Measurements from ENCODE around the gene SLC47A1.
A peak's percentile ranks its signal among the peaks of the same experiment; 100 is the strongest.
"Not testable (repeated sequence)": the region's sequence is repeated elsewhere in the genome, so short reads cannot be mapped to it uniquely, and the experiment has no call there.

SLC47A1 gene

DNA sequence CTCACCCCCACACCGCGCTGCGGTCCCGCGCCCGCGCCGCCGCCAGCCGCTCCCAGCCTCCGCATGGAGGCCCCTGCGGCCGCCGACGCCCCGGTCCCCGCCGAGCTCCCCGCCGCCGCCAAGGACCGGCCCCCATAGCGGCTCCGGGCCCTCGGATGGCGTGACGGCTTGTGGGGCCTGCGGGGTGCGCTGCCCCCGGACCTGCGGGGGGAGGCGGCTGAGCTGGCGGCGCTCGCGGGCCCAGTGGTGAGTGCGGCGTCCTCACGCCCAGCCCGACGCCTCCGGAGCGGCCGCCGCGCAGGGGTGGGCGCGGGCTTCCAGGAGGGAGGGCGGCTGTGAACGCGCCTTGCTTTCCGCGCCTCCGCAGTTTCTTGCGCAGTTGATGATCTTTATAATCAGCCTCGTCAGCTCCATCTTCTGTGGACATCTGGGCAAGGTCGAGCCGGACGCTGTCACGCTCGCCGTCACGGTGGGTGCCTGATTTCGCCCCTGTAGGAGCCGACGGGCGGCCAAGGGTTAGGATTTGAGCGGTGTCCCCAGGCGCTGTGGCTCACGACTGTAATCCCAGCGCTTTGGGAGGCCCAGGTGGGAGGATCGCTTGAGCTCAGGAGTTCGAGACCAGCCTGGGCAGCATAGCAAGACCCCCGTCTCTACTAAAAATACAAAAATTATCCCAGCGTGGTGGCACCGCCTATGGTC, 46.4 kb downstream of the SLC47A1 start:
- H3K36me3 ChIP-seq (replicated peaks), result no peaks in the 10 kb centered on the region
- in situ Hi-C loops (cut with HindIII; ENCODE audit: low pct_ligation_motif_present, low sequenced_read_pairs), result no loop called here
- H3K27ac ChIP-seq, result no peak overlapping the region
- H3K4me3 ChIP-seq (ENCODE audit: low read depth, low read length), result peak overlapping the region; percentile 37
- peaks cover 20% of the 10 kb centered on the region for H3K27me3 ChIP-seq (replicated peaks)
- TF ChIP-seq, protein P1, sequence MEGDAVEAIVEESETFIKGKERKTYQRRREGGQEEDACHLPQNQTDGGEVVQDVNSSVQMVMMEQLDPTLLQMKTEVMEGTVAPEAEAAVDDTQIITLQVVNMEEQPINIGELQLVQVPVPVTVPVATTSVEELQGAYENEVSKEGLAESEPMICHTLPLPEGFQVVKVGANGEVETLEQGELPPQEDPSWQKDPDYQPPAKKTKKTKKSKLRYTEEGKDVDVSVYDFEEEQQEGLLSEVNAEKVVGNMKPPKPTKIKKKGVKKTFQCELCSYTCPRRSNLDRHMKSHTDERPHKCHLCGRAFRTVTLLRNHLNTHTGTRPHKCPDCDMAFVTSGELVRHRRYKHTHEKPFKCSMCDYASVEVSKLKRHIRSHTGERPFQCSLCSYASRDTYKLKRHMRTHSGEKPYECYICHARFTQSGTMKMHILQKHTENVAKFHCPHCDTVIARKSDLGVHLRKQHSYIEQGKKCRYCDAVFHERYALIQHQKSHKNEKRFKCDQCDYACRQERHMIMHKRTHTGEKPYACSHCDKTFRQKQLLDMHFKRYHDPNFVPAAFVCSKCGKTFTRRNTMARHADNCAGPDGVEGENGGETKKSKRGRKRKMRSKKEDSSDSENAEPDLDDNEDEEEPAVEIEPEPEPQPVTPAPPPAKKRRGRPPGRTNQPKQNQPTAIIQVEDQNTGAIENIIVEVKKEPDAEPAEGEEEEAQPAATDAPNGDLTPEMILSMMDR (IDR thresholded peaks at IDR 0.05; ENCODE audit: low read depth, low read length, missing control alignments), result no peak
- DNase-seq, result no peak

DNA sequence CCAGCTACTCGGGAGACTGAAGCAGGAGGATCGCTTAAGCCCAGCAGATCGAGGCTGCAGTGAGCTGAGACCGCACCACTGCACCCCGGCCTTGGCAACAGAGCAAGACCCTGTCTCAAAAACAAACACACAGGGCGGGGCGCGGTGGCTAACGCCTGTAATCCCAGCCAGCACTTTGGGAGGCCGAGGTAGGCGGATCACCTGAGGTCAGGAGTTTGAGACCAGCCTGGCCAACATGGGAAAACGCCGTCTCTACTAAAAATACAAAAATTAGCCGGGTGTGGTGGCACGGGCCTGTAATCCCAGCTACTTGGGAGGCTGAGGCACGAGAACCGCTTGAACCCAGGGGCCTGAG, 46.9 kb downstream of the SLC47A1 start:
- H3K27ac ChIP-seq; DNase-seq; in situ Hi-C loops (cut with HindIII; ENCODE audit: low pct_ligation_motif_present, low sequenced_read_pairs); H3K36me3 ChIP-seq (replicated peaks); H3K4me3 ChIP-seq (ENCODE audit: low read depth, low read length): not testable (repeated sequence)
- peaks cover 20% of the 10 kb centered on the region for H3K27me3 ChIP-seq (replicated peaks)

DNA sequence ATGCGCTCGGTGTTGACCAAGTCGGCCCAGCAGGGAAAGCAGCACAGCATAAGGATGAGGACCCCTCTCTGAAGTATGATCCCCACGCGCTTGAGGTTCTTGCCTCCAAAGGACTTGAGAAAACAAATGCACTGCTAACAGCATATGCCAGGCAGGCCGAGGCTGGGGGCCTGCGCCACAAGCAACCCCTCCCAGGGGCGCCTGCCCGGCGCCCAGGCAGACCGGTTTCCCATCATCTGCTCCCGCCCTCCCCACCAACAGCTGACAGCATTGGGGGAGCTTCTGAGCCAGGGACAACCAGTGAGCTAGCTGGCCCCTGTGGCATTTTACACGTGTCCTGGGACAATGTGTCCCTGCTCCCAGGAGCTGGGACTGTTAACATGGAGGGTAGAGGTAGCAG, 48.5 kb downstream of the SLC47A1 start:
- peaks cover 20% of the 10 kb centered on the region for H3K27me3 ChIP-seq (replicated peaks)
- in situ Hi-C loops (cut with HindIII; ENCODE audit: low pct_ligation_motif_present, low sequenced_read_pairs); H3K4me3 ChIP-seq (ENCODE audit: low read depth, low read length); H3K36me3 ChIP-seq (replicated peaks); H3K27ac ChIP-seq; DNase-seq: not testable (repeated sequence)

DNA sequence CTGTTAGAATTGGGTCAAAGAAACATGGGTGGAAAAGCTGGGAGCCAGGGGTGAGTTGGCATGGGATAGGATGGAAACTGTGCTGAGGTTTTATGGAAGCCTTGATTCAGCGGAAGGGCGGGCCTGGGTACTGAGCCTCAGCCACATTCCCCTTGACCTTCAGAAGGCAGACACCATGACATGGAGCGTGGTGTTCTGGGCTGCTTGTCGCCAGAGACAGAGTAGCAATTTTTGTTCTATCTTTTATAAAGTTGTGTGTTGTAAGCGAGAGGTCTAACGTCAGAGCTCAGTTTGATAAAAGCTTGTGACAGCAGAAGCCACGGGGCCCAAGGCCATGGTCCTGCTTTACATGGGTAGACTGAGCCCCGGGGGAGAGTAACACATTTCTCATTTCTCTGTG, 50.2 kb downstream of the SLC47A1 start:
- TF ChIP-seq, protein P1 (IDR thresholded peaks at IDR 0.05; ENCODE audit: low read depth, low read length, missing control alignments), result no peak
- in situ Hi-C loops (cut with HindIII; ENCODE audit: low pct_ligation_motif_present, low sequenced_read_pairs), result no loop called here
- DNase-seq, result no peak

DNA sequence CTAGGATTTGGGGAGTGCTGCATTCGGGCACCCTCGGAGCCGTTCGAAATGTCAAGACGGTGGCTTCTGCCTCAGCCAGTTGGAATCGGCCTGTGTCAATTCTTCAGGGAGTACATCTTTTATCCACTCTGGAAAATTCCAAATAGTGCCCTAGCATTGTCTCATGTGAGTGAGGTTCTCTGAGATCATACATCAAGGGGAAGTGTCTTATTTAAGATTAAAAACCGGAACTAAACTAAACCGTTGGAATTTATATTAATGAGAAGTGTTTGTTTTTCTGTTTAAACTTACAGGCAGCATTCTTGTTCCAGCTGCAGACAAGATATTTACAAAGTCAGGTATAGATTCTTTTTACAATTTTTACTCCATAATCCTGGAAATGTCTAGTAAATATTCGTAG, 56.8 kb downstream of the SLC47A1 start:
- TF ChIP-seq, protein P1 (IDR thresholded peaks at IDR 0.05; ENCODE audit: low read depth, low read length, missing control alignments), result no peak
- Histone ChIP-seq H3K36me3 (replicated peaks) (no peaks in the 10 kb centered on the region), H3K27ac (no peak overlapping the region), H3K27me3 (replicated peaks) (no peaks in the 10 kb centered on the region), H3K4me3 (ENCODE audit: low read depth, low read length) (no peak overlapping the region)
- no peak for DNase-seq
- in situ Hi-C loops (cut with HindIII; ENCODE audit: low pct_ligation_motif_present, low sequenced_read_pairs), result no loop called here

More for the DNA sequence above, 50.2 kb downstream of the SLC47A1 start:
- Histone ChIP-seq H3K36me3 (replicated peaks) (no peaks in the 10 kb centered on the region), H3K27me3 (replicated peaks) (peaks cover 14% of the 10 kb centered on the region), H3K4me3 (ENCODE audit: low read depth, low read length) (no peak overlapping the region), H3K27ac (no peak overlapping the region)

DNA sequence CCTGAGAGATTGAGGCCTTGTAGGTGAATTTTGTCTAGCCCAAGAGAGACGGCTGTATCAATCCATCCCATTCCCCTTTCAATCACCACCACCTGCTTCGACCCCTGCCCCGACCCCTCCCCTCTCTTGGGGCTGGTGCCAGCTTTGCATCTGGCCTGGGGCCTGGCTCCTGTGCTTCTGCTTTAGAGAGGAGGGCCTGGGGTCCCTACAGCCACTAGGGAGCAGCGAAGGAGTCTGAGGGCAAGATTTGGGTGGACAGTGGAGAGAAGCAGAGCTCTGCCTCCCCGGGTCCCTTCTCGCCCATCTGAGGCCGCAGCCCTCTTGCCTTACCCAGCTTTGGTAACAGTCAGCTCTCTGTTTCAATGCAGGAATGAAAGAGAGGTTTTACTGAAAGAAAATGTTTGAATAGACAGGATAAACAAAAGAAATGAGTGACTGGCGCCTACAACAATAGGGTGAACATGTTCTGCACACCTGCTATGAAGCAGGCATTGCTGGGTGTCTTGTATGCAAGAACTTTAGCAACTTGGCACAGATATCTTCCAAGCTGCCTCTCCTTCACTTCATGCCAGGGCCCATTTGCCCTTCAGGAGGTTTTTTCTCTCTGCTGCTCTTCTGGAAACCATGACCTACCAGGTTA, 57.4 kb downstream of the SLC47A1 start:
- in situ Hi-C loops (cut with HindIII; ENCODE audit: low pct_ligation_motif_present, low sequenced_read_pairs), result no loop called here
- TF ChIP-seq, protein P1 (IDR thresholded peaks at IDR 0.05; ENCODE audit: low read depth, low read length, missing control alignments), result no peak
- Histone ChIP-seq H3K27ac (no peak overlapping the region), H3K36me3 (replicated peaks) (no peaks in the 10 kb centered on the region), H3K4me3 (ENCODE audit: low read depth, low read length) (no peak overlapping the region), H3K27me3 (replicated peaks) (no peaks in the 10 kb centered on the region)
- DNase-seq, result no peak

DNA sequence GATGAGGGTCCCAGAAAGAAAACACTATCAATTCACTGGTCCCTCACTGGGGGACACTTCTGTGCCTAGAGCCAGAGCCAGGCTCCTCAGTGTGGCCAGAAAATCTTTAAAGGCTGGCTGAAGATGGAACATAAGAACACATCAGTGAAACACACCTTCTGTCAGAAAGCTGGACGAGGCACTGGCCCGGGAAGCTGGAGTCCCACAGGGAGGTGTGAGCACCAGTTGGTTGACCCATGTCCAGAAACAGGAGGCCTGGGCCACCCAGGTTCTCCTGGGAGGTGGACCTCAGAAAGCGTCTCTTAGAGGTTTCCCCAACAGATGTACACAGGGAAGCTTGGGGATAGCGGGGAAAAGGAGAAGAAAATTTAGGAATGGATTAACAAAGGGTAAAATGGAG, 58.7 kb downstream of the SLC47A1 start:
- Histone ChIP-seq H3K36me3 (replicated peaks) (no peaks in the 10 kb centered on the region), H3K27ac (no peak overlapping the region), H3K27me3 (replicated peaks) (no peaks in the 10 kb centered on the region), H3K4me3 (ENCODE audit: low read depth, low read length) (no peak overlapping the region)
- no peak for DNase-seq
- TF ChIP-seq, protein P1 (IDR thresholded peaks at IDR 0.05; ENCODE audit: low read depth, low read length, missing control alignments), result no peak
- in situ Hi-C loops (cut with HindIII; ENCODE audit: low pct_ligation_motif_present, low sequenced_read_pairs), result no loop called here

All from brain microvascular endothelial cell (primary cell).